Endothelial cell of umbilical vein (primary cell): ENCODE data around the gene CRHR2.

Experiments used
- CTCF ChIP-seq, 2 donors: IDR thresholded peaks; 1 replicate in 1 of 2; 2 replicates in 1 of 2; pipeline ENCODE4 v1.5.1; 2011; ENCODE audit warnings: low read length in 2 of 2, mild to moderate bottlenecking in 2 of 2, moderate library complexity in 2 of 2, control low read depth in 1 of 2, inconsistent platforms in 1 of 2, low read depth in 1 of 2; ENCODE audit not compliant: insufficient read depth in 1 of 2; ENCODE audit errors: extremely low read depth in 1 of 2
- EZH2 ChIP-seq: IDR thresholded peaks from 2 replicates; pipeline ENCODE4 v1.6.1; 2012; ENCODE audit warnings: borderline replicate concordance, low read depth, mild to moderate bottlenecking, moderate library complexity, low read length, inconsistent platforms; ENCODE audit not compliant: severe bottlenecking
- JUN ChIP-seq: IDR thresholded peaks from 2 replicates; pipeline ENCODE4 v1.6.1; 2011; ENCODE audit warnings: borderline replicate concordance, low read depth; ENCODE audit not compliant: insufficient read length, insufficient read depth
- MAX ChIP-seq: IDR thresholded peaks from 2 replicates; pipeline ENCODE4 v1.6.1; 2011; ENCODE audit not compliant: insufficient read depth, insufficient read length
- MYC ChIP-seq: IDR thresholded peaks from one replicate; pipeline ENCODE4 v1.6.1; 2011; ENCODE audit warnings: mild to moderate bottlenecking, low read depth, low read length
- POLR2A ChIP-seq: IDR thresholded peaks from 2 replicates; pipeline ENCODE4 v1.6.1; 2012; ENCODE audit warnings: low read depth, mild to moderate bottlenecking, control low read depth, low read length
- POLR2AphosphoS5 ChIP-seq: IDR thresholded peaks from 2 replicates; pipeline ENCODE4 v1.6.1; 2012; ENCODE audit warnings: low read depth, mild to moderate bottlenecking, control low read depth, low read length, moderate library complexity; ENCODE audit not compliant: insufficient read depth

- no peak for TF ChIP-seq POLR2AphosphoS5
- TF ChIP-seq CTCF (IDR thresholded peaks at IDR 0.05; ENCODE audit: extremely low read depth in 1 of 2, insufficient read depth in 1 of 2, low read depth in 1 of 2, low read length in 2 of 2): no peak
- no peak for TF ChIP-seq MAX
- TF ChIP-seq POLR2A: no peak
- no peak for TF ChIP-seq JUN
- no peak for TF ChIP-seq MYC
- TF ChIP-seq EZH2: no peak
Measured at GRCh38 chr7:30709549-30709948, 27.3 kb upstream of the CRHR2 start.
